PC-3 (cell line): ENCODE results near the gene TRIM5. TPM values are rescaled to one million over a fixed set of nuclear protein-coding genes. Genes with fewer than 3 reads are reported as not detected.

Experiments used
- ATAC-seq: fragments of 200-7000 bp; cut with Tn5 transposase; 2 replicates; pipeline ENCODE4 v1.9.1; 2020; ENCODE audit warnings: mild to moderate bottlenecking, moderate library complexity
- BruUV-seq: library from RNA; stranded (reverse); fragments of 400-500 nt; replicated peaks from 2 replicates; lab custom pipeline; 2021; lab: Mats Ljungman, UMichigan
- CTCF ChIA-PET: fragments of 300-600 bp; sonication (Branson Sonifier 250); formaldehyde crosslinking; loops from one replicate; lab custom pipeline; 2022; ENCODE audit warnings: antibody characterized with exemption; lab: Charles Lee
- POLR2A ChIA-PET: fragments of 300-600 bp; sonication (Branson Sonifier 250); formaldehyde crosslinking; loops from one replicate; lab custom pipeline; 2022; ENCODE audit warnings: antibody characterized with exemption; ENCODE audit not compliant: unreplicated experiment; lab: Charles Lee
- DNase-seq: peaks from one replicate; pipeline ENCODE4 v3.0.0-alpha.2; 2015
- H2AFZ ChIP-seq: fragments of 300-600 bp; sonication (generic); 2 replicates; pipeline ENCODE4 v1.6.0; 2016; ENCODE audit warnings: antibody characterized with exemption, low read length
- H3F3A ChIP-seq: fragments of 300-600 bp; sonication (generic); one replicate; pipeline ENCODE4 v1.6.0; 2017; ENCODE audit warnings: antibody characterized with exemption, low read length, control low read depth, mild to moderate bottlenecking; ENCODE audit not compliant: unreplicated experiment
- H3K27ac ChIP-seq: fragments of 300-600 bp; sonication (generic); 2 replicates; pipeline ENCODE4 v1.5.1; 2016; ENCODE audit warnings: mild to moderate bottlenecking, low read length
- H3K27me3 ChIP-seq: fragments of 300-600 bp; sonication (generic); 2 replicates; pipeline ENCODE4 v1.6.1; 2016; ENCODE audit warnings: low read length, mixed read lengths
- H3K36me3 ChIP-seq: fragments of 300-600 bp; sonication (generic); 2 replicates; pipeline ENCODE4 v1.6.1; 2016; ENCODE audit warnings: low read depth, mixed run types, low read length, mixed read lengths
- H3K4me1 ChIP-seq: fragments of 300-600 bp; sonication (generic); 2 replicates; pipeline ENCODE4 v1.5.1; 2016; ENCODE audit warnings: low read length; ENCODE audit not compliant: insufficient read depth
- H3K4me2 ChIP-seq: fragments of 300-600 bp; sonication (generic); 2 replicates; pipeline ENCODE4 v1.6.0; 2016; ENCODE audit warnings: low read length
- H3K4me3 ChIP-seq: fragments of 300-600 bp; sonication (generic); 2 replicates; pipeline ENCODE4 v1.5.1; 2016; ENCODE audit warnings: mild to moderate bottlenecking, low read length, mixed read lengths
- H3K79me2 ChIP-seq: fragments of 300-600 bp; sonication (generic); 2 replicates; pipeline ENCODE4 v1.6.1; 2017; ENCODE audit warnings: low read length, mixed read lengths
- H3K9ac ChIP-seq: fragments of 300-600 bp; sonication (generic); 2 replicates; pipeline ENCODE4 v1.6.0; 2016; ENCODE audit warnings: mild to moderate bottlenecking, low read length
- H3K9me2 ChIP-seq: fragments of 300-600 bp; sonication (generic); replicated peaks from 2 replicates; pipeline ENCODE4 v1.6.1; 2016; ENCODE audit warnings: mixed run types, low read length, mixed read lengths
- H3K9me3 ChIP-seq: fragments of 300-600 bp; sonication (generic); 2 replicates; pipeline ENCODE4 v1.6.1; 2016; ENCODE audit warnings: low read length, mixed read lengths
- H4K20me1 ChIP-seq: fragments of 300-600 bp; sonication (generic); 2 replicates; pipeline ENCODE4 v1.6.1; 2016; ENCODE audit warnings: low read length, mixed read lengths
- CTCF ChIP-seq: fragments of 300-600 bp; sonication (generic); conservative IDR thresholded peaks from 2 replicates; pipeline ENCODE4 v1.5.1; 2017; ENCODE audit warnings: antibody characterized with exemption, low read depth, mild to moderate bottlenecking, low read length
- EZH2 ChIP-seq: fragments of 300-600 bp; sonication (generic); IDR thresholded peaks from one replicate; pipeline ENCODE4 v1.6.1; 2017; ENCODE audit warnings: antibody characterized with exemption, mild to moderate bottlenecking, low read length; ENCODE audit not compliant: unreplicated experiment
- EZH2phosphoT487 ChIP-seq: fragments of 300-600 bp; sonication (generic); IDR thresholded peaks from 2 replicates; pipeline ENCODE4 v1.6.1; 2018; ENCODE audit warnings: mild to moderate bottlenecking, antibody characterized with exemption, low read length, borderline replicate concordance
- intact Hi-C: fragments of 100-400 bp; cut with micrococcal nuclease; formaldehyde crosslinking; loops from 2 replicates; pipeline ENCODE4 v1.9.0; 2023
- total RNA-seq: library from RNA; depleted of rRNA; stranded (reverse); fragments of >200 nt; gene quantifications from 2 replicates; pipeline ENCODE4 v1.2.3, GENCODE V29; 2014

Gene TRIM5
- total RNA-seq, 1 experiment from 2014 or later = 18.6 TPM

- ATAC-seq (no peak), DNase-seq (no peak)
- peaks cover 18% of the 10 kb centered on the region for H3K27me3 ChIP-seq
- no TSS peak for BruUV-seq
- H4K20me1 ChIP-seq = no peaks in the 10 kb centered on the region
- TF ChIP-seq EZH2phosphoT487 (no peak), CTCF (no peak), EZH2 (no peak)
- no peaks in the 10 kb centered on the region for H3K9me2 ChIP-seq
- intact Hi-C loops = loop anchor here (2.0 kb wide), 1 partner anchor 237 kb away; no protein-coding TSS in a partner anchor
- H2AFZ ChIP-seq = no peak overlapping the region
- ChIA-PET CTCF (no interaction called here), POLR2A (no interaction called here)
- H3F3A ChIP-seq = no peaks in the 10 kb centered on the region
- H3K9me3 ChIP-seq = no peaks in the 10 kb centered on the region
- no peaks in the 10 kb centered on the region for H3K79me2 ChIP-seq
- H3K27ac ChIP-seq = no peak overlapping the region
- H3K36me3 ChIP-seq = no peaks in the 10 kb centered on the region
- no peak overlapping the region for H3K4me2 ChIP-seq
- H3K9ac ChIP-seq = no peak overlapping the region
- no peak overlapping the region for H3K4me3 ChIP-seq
- no peaks in the 10 kb centered on the region for H3K4me1 ChIP-seq
Observed at GRCh38 chr11:5713695-5714094, 28.8 kb upstream of the TRIM5 start.

DNA sequence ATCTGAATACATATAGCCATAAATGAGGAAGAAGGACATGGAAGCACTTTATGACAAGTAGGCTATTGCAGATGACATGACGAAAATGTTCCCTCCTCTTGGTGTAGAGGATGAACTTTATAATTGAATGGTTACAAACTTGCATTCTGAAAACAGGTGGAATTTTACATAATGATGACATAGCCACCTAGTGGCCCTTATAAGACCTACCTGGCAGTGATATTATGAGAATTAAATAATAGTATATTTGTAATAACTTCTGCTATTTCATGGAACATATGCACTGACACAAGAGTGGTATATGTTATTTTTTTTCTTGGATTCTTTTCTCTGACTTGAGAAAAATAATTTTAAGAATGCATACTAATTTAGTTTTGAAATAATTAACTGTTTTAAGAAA is 27.6 kb upstream of the TRIM5 start:
- peak; percentile 52 for DNase-seq
- H3K27me3 ChIP-seq = peaks cover 9% of the 10 kb centered on the region
- H2AFZ ChIP-seq = no peak overlapping the region
- ChIA-PET CTCF (interaction anchor here (0.8 kb wide), 1 partner anchor 24 kb away, joined by 4 read pairs; no protein-coding TSS in a partner anchor), POLR2A (no interaction called here)
- ATAC-seq = peak; percentile 43
- no peaks in the 10 kb centered on the region for H3K4me1 ChIP-seq
- no TSS peak for BruUV-seq
- no peaks in the 10 kb centered on the region for H3K9me3 ChIP-seq
- no peaks in the 10 kb centered on the region for H3K36me3 ChIP-seq
- H3F3A ChIP-seq = no peaks in the 10 kb centered on the region
- H3K9ac ChIP-seq = no peak overlapping the region
- no peak overlapping the region for H3K4me2 ChIP-seq
- intact Hi-C loops = loop anchor here (1.0 to 2.0 kb wide), 2 partner anchors 112 to 236 kb away; no protein-coding TSS in a partner anchor
- H3K27ac ChIP-seq = no peak overlapping the region
- TF ChIP-seq EZH2 (no peak), CTCF (peak; percentile 60)
- H3K9me2 ChIP-seq = no peaks in the 10 kb centered on the region
- H3K4me3 ChIP-seq = no peak overlapping the region
- H4K20me1 ChIP-seq = no peaks in the 10 kb centered on the region
- no peaks in the 10 kb centered on the region for H3K79me2 ChIP-seq

DNA sequence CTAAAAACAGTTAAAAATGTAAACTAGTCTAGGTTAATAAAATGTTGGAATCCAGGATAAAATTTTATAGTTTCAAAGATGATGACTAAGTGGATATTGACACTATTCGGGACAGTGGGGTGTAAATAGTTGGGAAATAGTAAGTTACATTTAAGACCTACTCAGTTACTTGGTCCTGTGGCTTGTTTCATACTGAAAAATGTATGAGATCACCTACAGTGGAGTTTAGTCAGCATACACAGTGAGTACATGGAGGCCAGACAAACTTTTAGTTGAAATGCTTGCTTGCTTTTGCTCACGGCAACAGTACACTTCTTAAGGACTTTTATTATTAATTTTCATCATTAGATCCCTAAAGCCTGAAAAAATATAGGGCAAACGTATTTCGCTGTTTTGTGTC is 20.8 kb upstream of the TRIM5 start:
- H3K9me2 ChIP-seq = no peaks in the 10 kb centered on the region
- no peaks in the 10 kb centered on the region for H3F3A ChIP-seq
- H3K27ac ChIP-seq = no peak overlapping the region
- H3K9ac ChIP-seq = no peak overlapping the region
- H2AFZ ChIP-seq = no peak overlapping the region
- H3K36me3 ChIP-seq = no peaks in the 10 kb centered on the region
- H3K27me3 ChIP-seq = peaks cover 9% of the 10 kb centered on the region
- H3K79me2 ChIP-seq = no peaks in the 10 kb centered on the region
- ChIA-PET CTCF (no interaction called here), POLR2A (no interaction called here)
- no peaks in the 10 kb centered on the region for H4K20me1 ChIP-seq
- H3K4me1 ChIP-seq = no peaks in the 10 kb centered on the region
- DNase-seq (no peak), ATAC-seq (no peak)
- H3K9me3 ChIP-seq = no peaks in the 10 kb centered on the region
- H3K4me3 ChIP-seq = no peak overlapping the region
- no TSS peak for BruUV-seq
- intact Hi-C loops = no loop called here
- TF ChIP-seq EZH2 = no peak
- TF ChIP-seq EZH2phosphoT487 = no peak
- TF ChIP-seq CTCF = no peak
- H3K4me2 ChIP-seq = no peak overlapping the region
